DMS153 treated with DMSO at 0.1 percent for 48 hours (cell line): ENCODE data around the gene LHFPL6.

Source experiments
- DNase-seq: peaks from one replicate; lab custom pipeline; 2025; ENCODE audit not compliant: unreplicated experiment; lab: John Stamatoyannopoulos, UW

LHFPL6 gene

DNA sequence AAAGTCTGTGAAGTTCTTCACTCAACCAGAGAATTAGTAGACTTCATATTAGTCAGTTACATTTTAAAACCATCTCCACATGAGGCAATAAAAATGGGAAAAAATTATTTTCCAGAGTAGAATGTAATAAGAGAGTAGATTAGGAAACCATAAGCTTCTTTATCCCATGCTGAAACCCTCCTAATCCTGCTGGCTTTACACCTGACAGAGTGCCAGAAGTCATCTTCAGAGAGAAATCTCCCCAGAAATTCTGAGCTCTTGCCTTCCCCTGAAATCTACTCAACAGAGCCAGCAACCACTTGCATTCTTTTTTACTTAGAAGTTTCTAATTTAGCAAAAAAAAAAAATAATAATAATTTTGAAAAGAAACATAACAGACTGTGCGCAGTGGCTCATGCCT is 284.8 kb downstream of the LHFPL6 start:
- no peak for DNase-seq

GRCh38 chr13:39317291-39317690 is 285.7 kb downstream of the LHFPL6 start:
- no peak for DNase-seq

DNA sequence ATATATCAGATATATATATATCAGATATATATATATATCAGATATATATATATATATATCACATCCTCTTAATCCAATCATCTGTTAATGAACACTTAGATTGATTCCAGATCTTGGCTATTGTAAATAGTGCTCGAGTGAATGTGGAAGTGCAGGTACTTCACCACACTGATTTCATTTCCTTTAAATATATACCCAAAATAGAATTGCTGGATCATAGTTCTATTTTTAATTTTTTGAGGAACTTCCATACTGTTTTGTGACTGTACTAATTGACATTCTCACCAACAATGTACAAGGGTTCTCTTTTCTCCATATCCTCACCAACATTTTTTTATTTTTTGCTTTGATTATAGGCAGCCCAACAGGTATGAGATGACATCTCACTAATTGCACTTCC is 287.2 kb downstream of the LHFPL6 start:
- DNase-seq: no peak

GRCh38 chr13:39313721-39314120 is 289.3 kb downstream of the LHFPL6 start:
- DNase-seq: no peak

- no peak for DNase-seq
Measured at GRCh38 chr13:39312596-39312995, 290.4 kb downstream of the LHFPL6 start.

- no peak for DNase-seq
Measured at GRCh38 chr13:39311619-39312018, 291.4 kb downstream of the LHFPL6 start.

- no peak for DNase-seq
Measured at GRCh38 chr13:39310961-39311360, 292.0 kb downstream of the LHFPL6 start.

DNA sequence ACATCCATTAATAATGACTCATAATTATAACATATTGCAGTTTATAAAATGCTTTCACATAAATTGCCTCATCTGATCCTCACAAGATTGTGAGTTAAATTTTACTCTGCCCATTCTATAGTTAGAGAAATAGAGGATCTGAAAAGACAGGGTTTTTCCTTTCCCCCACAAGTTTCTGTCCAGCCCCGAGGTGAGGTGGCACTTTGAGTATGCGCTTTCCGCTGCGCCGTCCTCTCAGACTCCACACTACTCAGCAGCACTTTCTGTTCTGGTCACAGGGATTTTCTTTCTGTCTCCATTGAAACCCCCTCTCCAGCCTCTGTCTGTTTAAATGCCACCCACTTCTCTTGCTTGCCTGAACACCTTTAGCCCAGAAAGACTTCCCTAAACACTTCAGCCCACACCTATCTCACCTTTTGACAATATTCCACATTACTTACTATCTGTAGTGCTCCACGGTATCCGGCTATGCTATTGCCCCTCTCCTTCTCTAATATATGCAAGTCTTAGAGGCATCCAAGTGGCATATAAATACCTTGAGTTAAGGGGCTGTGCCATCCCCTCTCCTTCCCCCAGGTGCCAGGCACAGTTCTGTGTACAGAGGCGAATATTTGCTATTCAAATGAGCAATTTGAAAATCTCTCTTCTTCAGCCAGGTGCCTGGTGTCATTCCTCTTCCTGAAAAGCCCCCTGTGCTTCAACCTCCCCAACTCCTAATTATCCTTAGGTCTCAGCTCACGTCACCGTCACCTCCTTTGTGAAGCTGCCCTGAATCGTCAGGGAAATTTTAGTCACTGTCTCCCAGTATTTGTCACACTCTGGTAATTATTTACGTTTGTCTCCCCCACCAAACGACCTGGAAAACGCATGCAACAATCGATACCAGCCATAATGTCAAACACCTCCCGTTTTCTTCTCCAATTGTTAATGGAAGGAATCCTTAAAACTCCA is 296.1 kb downstream of the LHFPL6 start:
- DNase-seq: no peak

- no peak for DNase-seq
Measured at GRCh38 chr13:39302820-39303219, 300.2 kb downstream of the LHFPL6 start.

DNA sequence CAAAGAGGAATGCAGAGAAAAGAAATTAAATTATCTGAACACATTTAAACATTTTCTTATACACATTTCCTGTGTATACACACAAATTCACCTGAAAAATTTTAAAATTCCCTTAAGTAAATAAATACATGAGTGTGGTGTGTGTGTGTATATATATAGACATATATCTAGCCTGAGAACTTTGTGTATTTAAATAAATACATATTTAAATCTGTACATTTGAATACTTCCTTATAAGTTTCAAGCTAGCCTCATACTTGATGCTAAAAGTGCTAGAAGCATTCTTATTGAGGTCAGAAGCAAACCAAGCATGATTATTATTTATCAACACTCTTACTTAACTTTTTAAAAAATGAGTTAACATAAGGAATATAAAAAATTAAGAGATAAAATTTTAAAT is 304.0 kb downstream of the LHFPL6 start:
- DNase-seq: no peak

DNA sequence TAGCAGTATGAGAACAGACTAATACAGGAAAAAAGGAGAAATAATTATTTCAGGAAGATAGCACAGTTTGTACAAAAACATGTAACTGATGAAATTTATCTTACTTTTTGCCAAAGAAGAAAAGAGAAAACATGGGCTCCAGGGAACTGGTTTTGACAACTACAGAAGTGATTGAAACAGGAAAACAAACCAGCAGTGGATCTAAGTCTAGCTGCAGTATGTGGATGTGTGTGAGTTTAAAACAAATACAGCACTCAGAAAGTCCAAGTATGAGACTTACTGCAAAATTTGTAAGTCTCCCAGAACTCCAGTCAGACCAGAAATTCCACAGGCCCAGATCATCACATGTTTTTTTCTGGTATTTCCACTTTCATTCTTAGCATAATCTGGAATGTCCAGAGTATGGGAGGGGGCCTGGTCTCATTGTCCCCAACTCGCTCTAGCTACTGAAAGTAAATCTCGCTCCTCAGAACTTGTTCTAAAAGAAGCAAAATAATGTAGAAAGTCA is 305.3 kb downstream of the LHFPL6 start:
- no peak for DNase-seq

- DNase-seq: no peak
Measured at GRCh38 chr13:39297023-39297422, 306.0 kb downstream of the LHFPL6 start.

- DNase-seq: no peak
Measured at GRCh38 chr13:39296193-39296592, 306.8 kb downstream of the LHFPL6 start.
